ENCODE measurements around the gene GLTP. TPM values are rescaled to one million over a fixed set of nuclear protein-coding genes. Genes with fewer than 3 reads are reported as not detected.

The GLTP gene
- total and polyA plus RNA-seq, 2 of the 4 experiments (the other 2 are of a cell fraction) = 34.4 to 58.4 TPM

GRCh38 chr12:109910969-109911348 is 30.6 kb upstream of the GLTP start:
- Histone ChIP-seq H2BK15ac (ENCODE audit: low read depth, low read length) (no peak overlapping the region), H3K4me2 (ENCODE audit: low read depth, low read length) (no peak overlapping the region), H3K9ac (ENCODE audit: low read depth, low read length) (no peak overlapping the region), H3K27me3 (ENCODE audit: control insufficient read depth, insufficient read depth, low read length) (no peaks in the 10 kb centered on the region), H3K36me3 (ENCODE audit: control insufficient read depth, insufficient read depth, low read length) (peaks cover 65% of the 10 kb centered on the region), H4K8ac (ENCODE audit: low read depth in 2 of 2, low read length in 2 of 2) (no peak overlapping the region), H2AK5ac (ENCODE audit: low read depth, low read length) (no peak overlapping the region), H3K4ac (ENCODE audit: low read depth, low read length) (no peak overlapping the region), H3K18ac (ENCODE audit: low read depth, low read length) (no peak overlapping the region), H3K79me1 (ENCODE audit: low read depth in 1 of 2, low read length in 2 of 2) (peaks cover 0 to 5% of the 10 kb centered on the region in 2 experiments; a peak in 1 of 4 replicates), H2BK20ac (ENCODE audit: low read depth, low read length) (no peak overlapping the region), H2BK5ac (ENCODE audit: low read depth, low read length, poor library complexity, severe bottlenecking) (no peak overlapping the region), H3K23ac (ENCODE audit: low read depth, low read length) (no peak overlapping the region), H3K9me1 (ENCODE audit: insufficient read depth, low read length) (0 out of 2 replicates have a peak, but pooled peaks cover 8% of the 10 kb centered on the region), H3K4me3 (ENCODE audit: insufficient read depth, low read depth, low read length) (no peak overlapping the region), H2AK9ac (replicated peaks; ENCODE audit: low read depth, low read length, poor library complexity) (no peak overlapping the region), H3K27ac (ENCODE audit: insufficient read depth, low read length) (no peak overlapping the region), H2AFZ (replicated peaks; ENCODE audit: low read length, poor library complexity) (no peak overlapping the region), H4K20me1 (ENCODE audit: insufficient read depth, low read length) (no peaks in the 10 kb centered on the region), H3K4me1 (ENCODE audit: control insufficient read depth, insufficient read depth, low read length) (no peaks in the 10 kb centered on the region), H4K91ac (ENCODE audit: insufficient read depth, low read depth, low read length) (no peak overlapping the region), H2BK120ac (ENCODE audit: low read depth, low read length) (no peak overlapping the region), H3K56ac (ENCODE audit: extremely low read depth, insufficient read depth, low read length) (no peak overlapping the region), H4K5ac (ENCODE audit: low read depth, low read length) (no peak overlapping the region), H3K9me3 (ENCODE audit: control insufficient read depth, insufficient read depth, low read length) (no peaks in the 10 kb centered on the region), H3K14ac (replicated peaks; ENCODE audit: low read depth, low read length) (no peak overlapping the region)
- intact Hi-C loops (cut with micrococcal nuclease) = no loop called here
- 86% methylated on average over 9 of the region's 12 CpGs; no CpG with 5 or more reads in 1 of the 2 experiments for WGBS, 2 experiments (ENCODE audit: extremely low coverage in 2 of 2, insufficient read length in 1 of 2)
- TF ChIP-seq FOS (IDR thresholded peaks at IDR 0.05; ENCODE audit: low read depth, low read length) (no peak), RAD21 (IDR thresholded peaks at IDR 0.05; ENCODE audit: low read length) (peak; percentile 33), MAFK (IDR thresholded peaks at IDR 0.05; ENCODE audit: low read depth, low read length) (no peak), RFX5 (IDR thresholded peaks at IDR 0.05; ENCODE audit: low read depth, low read length) (no peak), SMC3 (IDR thresholded peaks at IDR 0.05; ENCODE audit: low read depth, low read length) (peak; percentile 24), CTCF (conservative IDR thresholded peaks at IDR 0.05; ENCODE audit: low read depth, low read length) (peak; percentile 55)
- DNase-seq (peak; percentile 20), ATAC-seq (ENCODE audit: low read depth) (peak; percentile 61; the same call in 1 of the 2 replicates)
- ChIA-PET CTCF (no interaction called here), POLR2A (ENCODE audit: unreplicated experiment) (no interaction called here)
- BruUV-seq (replicated peaks) = no TSS peak
- in situ Hi-C loops (cut with MboI; ENCODE audit: low sequenced_read_pairs) = no loop called here
- dilution Hi-C loops (cut with HindIII; ENCODE audit: low sequenced_read_pairs, unreplicated experiment) = no loop called here
